ENCODE measurements around the gene NIBAN1.

DNA sequence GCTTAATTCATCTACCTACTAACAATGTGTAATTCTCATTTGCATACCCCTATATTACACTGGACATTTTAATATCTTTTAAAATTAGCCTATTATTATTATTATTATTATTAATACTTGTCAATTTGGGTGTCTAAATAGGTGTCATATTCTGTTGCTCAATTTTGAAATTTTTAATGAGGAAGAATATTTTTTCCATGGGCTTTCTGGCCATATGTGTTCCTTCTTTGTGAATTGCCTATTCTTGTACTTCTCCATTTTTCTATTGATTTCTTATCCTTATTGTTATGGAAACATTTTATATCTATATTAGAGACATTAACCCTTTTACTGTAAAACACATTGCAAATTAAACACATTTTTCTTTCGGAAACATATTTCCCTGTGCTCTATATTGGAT is 6.4 kb upstream of the NIBAN1 start:
- TF ChIP-seq, protein P1, sequence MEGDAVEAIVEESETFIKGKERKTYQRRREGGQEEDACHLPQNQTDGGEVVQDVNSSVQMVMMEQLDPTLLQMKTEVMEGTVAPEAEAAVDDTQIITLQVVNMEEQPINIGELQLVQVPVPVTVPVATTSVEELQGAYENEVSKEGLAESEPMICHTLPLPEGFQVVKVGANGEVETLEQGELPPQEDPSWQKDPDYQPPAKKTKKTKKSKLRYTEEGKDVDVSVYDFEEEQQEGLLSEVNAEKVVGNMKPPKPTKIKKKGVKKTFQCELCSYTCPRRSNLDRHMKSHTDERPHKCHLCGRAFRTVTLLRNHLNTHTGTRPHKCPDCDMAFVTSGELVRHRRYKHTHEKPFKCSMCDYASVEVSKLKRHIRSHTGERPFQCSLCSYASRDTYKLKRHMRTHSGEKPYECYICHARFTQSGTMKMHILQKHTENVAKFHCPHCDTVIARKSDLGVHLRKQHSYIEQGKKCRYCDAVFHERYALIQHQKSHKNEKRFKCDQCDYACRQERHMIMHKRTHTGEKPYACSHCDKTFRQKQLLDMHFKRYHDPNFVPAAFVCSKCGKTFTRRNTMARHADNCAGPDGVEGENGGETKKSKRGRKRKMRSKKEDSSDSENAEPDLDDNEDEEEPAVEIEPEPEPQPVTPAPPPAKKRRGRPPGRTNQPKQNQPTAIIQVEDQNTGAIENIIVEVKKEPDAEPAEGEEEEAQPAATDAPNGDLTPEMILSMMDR (IDR thresholded peaks at IDR 0.05; ENCODE audit: insufficient read depth, low read depth, low read length) = no peak
- no peak for TF ChIP-seq EZH2 (IDR thresholded peaks at IDR 0.05; ENCODE audit: insufficient read depth, low read length)
